Neural cell (in vitro differentiated cells): ENCODE results near the gene PMEPA1.

Experiments used
- EZH2 ChIP-seq: fragments of 200-600, 300-800 bp; shearing (Covaris generic), sonication (generic); IDR thresholded peaks from 2 replicates; pipeline ENCODE4 v1.6.1; 2014; ENCODE audit warnings: antibody characterized with exemption, low read length, borderline replicate concordance, mild to moderate bottlenecking; ENCODE audit not compliant: insufficient read depth, poor library complexity, severe bottlenecking
- TAF1 ChIP-seq: IDR thresholded peaks from 2 replicates; pipeline ENCODE4 v1.6.1; 2012; ENCODE audit warnings: low read depth
- TF ChIP-seq, protein P1 (sequence below): fragments of 450-650 bp; IDR thresholded peaks from 2 replicates; pipeline ENCODE4 v1.5.1; 2014; ENCODE audit warnings: antibody characterized with exemption, mild to moderate bottlenecking, moderate library complexity; ENCODE audit not compliant: poor library complexity, severe bottlenecking
- TF ChIP-seq, protein P2 (sequence below): IDR thresholded peaks from 2 replicates; pipeline ENCODE4 v1.6.1; 2012; ENCODE audit warnings: borderline replicate concordance

DNA sequence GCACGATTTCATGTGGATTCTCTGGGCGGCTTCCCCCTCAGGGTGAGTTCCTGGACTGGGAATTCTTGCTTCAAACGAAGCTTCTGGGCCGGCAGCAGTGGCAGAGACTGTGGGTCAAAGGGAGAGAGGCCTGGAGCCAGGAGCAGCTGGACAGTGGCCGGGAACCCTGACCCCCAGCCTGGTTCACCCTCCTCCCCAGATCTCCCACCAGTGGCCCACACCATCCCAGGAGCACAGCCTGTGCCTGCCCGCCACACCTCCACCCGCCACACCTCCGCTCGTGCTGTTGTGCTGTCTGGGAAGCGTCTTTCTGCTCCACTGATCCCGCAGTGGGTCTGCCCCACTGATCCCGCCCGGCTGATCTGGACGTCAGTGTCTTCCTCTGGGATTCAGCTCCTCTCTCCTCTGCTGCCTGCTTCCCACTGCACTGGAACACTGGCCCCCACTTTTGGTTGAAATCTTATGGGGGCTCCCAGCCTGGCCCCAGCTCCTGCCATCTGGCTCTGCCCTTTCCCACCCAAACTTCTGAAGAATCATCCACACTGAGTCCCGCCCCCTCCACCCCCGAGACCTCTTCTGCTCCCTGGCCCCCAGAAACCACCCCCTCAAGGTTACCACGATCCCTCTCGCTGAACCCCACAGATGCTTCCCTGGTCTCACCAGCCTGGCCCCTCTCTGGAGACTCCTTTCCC, 99.4 kb downstream of the PMEPA1 start:
- TF ChIP-seq, protein P1, sequence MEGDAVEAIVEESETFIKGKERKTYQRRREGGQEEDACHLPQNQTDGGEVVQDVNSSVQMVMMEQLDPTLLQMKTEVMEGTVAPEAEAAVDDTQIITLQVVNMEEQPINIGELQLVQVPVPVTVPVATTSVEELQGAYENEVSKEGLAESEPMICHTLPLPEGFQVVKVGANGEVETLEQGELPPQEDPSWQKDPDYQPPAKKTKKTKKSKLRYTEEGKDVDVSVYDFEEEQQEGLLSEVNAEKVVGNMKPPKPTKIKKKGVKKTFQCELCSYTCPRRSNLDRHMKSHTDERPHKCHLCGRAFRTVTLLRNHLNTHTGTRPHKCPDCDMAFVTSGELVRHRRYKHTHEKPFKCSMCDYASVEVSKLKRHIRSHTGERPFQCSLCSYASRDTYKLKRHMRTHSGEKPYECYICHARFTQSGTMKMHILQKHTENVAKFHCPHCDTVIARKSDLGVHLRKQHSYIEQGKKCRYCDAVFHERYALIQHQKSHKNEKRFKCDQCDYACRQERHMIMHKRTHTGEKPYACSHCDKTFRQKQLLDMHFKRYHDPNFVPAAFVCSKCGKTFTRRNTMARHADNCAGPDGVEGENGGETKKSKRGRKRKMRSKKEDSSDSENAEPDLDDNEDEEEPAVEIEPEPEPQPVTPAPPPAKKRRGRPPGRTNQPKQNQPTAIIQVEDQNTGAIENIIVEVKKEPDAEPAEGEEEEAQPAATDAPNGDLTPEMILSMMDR, result no peak
- TF ChIP-seq EZH2 (no peak), TAF1 (no peak)
- TF ChIP-seq, protein P2, sequence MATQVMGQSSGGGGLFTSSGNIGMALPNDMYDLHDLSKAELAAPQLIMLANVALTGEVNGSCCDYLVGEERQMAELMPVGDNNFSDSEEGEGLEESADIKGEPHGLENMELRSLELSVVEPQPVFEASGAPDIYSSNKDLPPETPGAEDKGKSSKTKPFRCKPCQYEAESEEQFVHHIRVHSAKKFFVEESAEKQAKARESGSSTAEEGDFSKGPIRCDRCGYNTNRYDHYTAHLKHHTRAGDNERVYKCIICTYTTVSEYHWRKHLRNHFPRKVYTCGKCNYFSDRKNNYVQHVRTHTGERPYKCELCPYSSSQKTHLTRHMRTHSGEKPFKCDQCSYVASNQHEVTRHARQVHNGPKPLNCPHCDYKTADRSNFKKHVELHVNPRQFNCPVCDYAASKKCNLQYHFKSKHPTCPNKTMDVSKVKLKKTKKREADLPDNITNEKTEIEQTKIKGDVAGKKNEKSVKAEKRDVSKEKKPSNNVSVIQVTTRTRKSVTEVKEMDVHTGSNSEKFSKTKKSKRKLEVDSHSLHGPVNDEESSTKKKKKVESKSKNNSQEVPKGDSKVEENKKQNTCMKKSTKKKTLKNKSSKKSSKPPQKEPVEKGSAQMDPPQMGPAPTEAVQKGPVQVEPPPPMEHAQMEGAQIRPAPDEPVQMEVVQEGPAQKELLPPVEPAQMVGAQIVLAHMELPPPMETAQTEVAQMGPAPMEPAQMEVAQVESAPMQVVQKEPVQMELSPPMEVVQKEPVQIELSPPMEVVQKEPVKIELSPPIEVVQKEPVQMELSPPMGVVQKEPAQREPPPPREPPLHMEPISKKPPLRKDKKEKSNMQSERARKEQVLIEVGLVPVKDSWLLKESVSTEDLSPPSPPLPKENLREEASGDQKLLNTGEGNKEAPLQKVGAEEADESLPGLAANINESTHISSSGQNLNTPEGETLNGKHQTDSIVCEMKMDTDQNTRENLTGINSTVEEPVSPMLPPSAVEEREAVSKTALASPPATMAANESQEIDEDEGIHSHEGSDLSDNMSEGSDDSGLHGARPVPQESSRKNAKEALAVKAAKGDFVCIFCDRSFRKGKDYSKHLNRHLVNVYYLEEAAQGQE, result no peak
